Measurements from ENCODE around the gene S100A9.

- TF ChIP-seq, protein P1, sequence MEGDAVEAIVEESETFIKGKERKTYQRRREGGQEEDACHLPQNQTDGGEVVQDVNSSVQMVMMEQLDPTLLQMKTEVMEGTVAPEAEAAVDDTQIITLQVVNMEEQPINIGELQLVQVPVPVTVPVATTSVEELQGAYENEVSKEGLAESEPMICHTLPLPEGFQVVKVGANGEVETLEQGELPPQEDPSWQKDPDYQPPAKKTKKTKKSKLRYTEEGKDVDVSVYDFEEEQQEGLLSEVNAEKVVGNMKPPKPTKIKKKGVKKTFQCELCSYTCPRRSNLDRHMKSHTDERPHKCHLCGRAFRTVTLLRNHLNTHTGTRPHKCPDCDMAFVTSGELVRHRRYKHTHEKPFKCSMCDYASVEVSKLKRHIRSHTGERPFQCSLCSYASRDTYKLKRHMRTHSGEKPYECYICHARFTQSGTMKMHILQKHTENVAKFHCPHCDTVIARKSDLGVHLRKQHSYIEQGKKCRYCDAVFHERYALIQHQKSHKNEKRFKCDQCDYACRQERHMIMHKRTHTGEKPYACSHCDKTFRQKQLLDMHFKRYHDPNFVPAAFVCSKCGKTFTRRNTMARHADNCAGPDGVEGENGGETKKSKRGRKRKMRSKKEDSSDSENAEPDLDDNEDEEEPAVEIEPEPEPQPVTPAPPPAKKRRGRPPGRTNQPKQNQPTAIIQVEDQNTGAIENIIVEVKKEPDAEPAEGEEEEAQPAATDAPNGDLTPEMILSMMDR (conservative IDR thresholded peaks at IDR 0.05 in 1 of 2, IDR thresholded peaks at IDR 0.05 in 1 of 2; ENCODE audit: extremely low read depth in 1 of 2, insufficient read depth in 1 of 2, low read depth in 1 of 2, low read length in 2 of 2), result no peak
- no peak for TF ChIP-seq EZH2 (IDR thresholded peaks at IDR 0.05; ENCODE audit: borderline replicate concordance, low read length)
These were observed 17.9 kb upstream of the S100A9 start for GRCh38 chr1:153339802-153340201.
